GM19099 (cell line): ENCODE data around the gene IFT80.

ENCODE experiments used
- POLR2A ChIP-seq: IDR thresholded peaks from 3 replicates; pipeline ENCODE4 v1.6.1; 2011; ENCODE audit warnings: low read depth; ENCODE audit not compliant: insufficient read length; ENCODE audit errors: extremely low read depth

The IFT80 gene

DNA sequence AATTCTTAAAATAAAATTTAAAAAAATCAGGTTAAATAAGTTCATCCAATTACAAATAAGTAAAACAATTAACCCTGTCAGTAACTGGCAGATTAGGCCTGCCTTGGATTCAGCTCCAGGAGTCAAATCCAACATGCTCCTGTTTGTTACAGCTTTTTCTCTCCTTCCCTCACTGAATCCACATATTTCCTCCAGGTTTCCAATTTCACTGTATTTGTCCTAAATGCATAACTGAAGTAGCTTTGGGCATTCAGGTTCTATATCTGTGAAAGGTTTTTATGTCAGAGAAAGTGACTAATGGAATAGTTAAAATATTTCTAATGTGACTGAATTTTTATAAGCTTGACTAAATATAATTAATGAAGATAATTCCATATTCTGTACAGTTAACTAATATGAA, 79.7 kb downstream of the IFT80 start:
- TF ChIP-seq POLR2A, result no peak

DNA sequence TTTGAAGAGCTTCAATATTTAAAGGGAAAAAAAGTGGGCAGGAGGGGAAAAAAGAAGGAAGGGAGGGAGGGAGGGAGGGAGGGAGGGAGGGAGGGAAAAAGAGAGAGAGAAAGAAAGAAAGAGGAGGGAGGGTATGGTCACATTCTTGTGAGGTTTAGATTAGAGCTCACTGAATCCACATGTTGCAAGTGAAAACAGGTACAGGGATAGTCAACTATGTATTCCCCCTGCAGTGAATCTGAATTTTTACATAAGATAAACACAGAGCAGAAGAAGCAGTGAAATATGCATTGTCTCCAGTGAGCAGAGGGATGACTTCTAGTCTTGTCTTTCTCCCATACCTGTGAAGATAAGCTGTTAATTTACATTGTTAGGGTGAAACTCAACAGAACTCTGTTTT, 84.0 kb downstream of the IFT80 start:
- TF ChIP-seq POLR2A, result no peak

DNA sequence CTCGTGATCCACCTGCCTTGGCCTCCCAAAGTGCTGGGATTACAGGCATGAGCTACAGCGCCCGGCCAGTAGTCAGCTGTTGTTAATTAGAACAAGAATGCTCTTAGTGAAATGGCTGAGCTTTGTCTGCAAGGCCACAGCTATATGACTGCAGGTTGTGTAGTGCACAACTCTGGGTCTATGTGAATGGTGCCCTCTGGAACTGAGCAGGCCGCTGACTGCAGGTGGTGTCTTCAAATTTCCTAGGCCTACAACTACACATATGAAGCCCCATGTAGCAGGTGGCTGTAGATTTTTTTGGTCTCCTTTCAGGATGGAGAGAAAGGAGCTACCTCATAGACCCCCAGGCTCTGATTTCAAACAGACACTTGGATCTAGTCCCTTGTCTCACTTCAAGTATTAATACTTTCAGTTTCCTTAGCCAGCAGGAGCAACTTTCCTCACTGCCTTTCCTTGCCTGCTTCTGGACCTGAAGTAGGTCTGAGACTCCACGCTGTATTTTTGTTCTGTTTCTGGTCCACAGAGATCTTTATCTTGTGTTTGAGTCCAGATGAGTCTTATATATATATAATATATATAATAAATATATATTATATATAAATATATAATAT, 86.9 kb downstream of the IFT80 start:
- TF ChIP-seq POLR2A, result no peak

DNA sequence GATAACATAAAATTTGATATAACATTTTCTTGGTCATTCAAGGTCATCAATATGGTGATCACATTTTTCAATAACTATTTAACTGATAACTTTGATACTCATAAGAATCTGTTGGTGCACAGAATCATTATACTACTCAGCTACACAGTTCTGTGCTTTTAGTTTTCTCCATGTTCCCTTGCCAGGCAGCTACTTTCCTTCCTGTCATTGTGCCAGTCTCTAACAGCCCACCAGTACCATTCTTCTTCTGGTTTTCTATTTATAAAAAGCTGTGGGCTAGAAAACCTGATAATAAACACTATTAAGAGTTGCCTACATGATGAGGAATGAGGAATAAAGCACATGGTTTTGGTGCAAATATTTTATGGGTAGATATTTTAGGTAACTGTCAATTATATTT, 96.2 kb downstream of the IFT80 start:
- no peak for TF ChIP-seq POLR2A

DNA sequence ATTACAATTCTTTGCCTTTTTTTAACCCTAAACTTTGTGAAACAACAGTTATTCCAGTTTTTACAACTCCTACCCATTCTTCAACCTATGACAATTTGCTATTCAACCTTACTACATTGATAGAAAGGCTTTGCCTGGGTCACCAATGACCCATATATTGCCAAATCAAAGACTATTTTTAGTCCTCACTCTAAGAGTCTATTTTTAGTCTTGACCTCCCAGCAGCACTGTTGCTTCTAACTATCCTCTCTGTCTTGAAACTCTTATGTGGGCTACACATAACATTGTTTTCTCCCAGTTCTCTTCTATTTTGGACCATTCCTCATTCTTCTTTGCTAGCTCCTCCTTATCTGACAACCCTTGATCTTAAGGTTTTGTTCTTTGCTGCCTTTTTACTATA, 102.4 kb downstream of the IFT80 start:
- no peak for TF ChIP-seq POLR2A

DNA sequence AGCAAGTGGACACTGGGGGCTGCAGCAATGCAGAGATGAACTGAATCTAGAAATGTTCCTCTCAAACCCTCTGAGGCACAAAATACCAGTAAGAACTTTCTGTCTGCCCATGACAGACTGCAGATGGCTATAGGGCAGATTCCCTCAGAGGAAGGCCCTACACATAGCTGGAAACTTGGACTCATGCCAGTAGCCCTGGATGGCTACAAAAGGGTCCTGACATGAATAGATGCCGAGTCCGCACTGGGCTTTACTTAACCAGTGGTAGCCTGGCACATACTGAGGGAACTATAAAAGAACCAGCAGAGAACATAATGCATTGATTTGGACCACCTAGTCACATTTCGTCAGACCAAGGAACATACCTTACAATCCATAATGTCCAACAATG, 107.1 kb downstream of the IFT80 start:
- no peak for TF ChIP-seq POLR2A

DNA sequence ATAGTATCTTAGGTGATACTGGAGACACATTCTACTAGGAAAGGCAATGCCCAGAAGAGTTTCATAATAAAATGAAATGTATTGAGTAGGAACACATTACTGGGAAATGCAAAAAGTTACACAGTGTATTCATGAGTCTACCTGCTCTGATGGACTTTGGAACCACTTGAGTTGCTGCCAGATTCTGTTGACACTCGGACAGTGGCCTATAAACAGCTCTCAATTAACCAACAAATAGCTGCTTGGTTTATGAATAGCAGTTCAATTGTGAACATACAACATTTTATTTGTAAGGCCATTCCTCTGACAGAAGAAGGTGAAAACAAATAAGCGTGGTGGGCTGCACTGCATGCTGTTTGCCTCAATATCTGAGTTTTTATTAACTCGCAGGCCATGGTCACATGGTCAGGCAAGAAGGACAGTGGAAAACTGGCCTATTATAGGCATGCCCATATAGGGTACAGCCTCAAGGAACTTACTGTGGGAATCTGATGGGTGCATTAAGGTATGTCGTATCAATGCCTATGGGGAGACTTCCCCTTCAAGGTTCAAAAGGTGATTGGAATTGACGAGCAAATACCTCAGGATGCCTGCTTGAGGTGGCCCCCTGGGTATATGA, 107.6 kb downstream of the IFT80 start:
- TF ChIP-seq POLR2A, result no peak

DNA sequence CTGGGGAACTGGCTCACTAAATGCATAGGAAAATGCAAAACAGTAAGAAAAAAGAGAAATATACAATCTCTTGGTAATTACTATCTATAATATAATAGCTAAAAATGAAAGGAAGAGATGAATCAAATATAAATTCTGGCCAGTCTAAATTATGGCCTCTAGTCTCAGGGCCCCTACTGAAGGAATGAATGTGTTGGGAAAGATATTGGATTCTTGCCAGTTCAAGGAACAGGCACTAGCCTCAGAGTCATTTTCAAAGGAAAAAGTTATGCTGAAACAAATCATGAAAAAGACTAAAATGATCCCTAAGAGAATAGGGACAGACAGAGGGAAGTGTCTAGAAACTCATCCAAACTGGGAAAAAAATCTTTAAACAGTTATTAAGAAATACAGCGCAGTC, 111.4 kb downstream of the IFT80 start:
- no peak for TF ChIP-seq POLR2A

DNA sequence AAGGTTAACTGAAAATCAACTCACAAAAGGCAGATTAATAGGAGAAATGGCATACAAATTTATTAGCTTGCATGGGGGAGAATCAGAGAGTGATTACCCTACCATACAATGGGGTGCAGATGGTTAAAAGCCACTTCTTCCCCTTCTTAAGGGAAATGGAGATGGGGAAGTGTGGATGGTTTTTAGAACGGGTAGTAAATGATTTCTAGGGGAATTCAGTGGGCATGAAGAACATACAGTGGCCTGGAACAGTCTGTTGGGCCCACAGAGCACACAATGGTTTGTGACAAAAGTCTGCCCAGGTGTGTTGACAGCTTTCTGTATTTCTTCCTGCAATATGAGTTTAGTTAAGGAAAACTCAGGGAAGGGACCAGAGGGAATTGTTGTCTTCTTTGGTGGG, 112.8 kb downstream of the IFT80 start:
- TF ChIP-seq POLR2A, result no peak

DNA sequence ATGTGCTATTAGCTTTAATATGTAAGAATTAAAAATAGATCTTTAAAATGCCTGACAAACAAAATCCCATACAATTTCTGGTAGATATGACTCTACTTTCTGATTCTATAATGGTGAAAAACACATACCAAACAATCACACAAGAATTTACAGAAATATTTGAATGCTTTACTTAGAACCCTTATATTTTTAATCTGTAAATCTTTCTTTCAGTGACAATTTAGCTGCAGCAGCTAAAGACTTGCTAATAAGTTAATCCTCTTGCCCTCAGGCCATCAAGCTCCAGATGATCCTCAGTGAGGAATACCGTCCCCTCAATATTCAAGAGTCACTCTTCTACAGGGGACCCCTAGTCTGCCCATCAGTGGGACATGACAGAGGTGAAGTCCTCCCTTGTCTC, 118.2 kb downstream of the IFT80 start:
- no peak for TF ChIP-seq POLR2A

DNA sequence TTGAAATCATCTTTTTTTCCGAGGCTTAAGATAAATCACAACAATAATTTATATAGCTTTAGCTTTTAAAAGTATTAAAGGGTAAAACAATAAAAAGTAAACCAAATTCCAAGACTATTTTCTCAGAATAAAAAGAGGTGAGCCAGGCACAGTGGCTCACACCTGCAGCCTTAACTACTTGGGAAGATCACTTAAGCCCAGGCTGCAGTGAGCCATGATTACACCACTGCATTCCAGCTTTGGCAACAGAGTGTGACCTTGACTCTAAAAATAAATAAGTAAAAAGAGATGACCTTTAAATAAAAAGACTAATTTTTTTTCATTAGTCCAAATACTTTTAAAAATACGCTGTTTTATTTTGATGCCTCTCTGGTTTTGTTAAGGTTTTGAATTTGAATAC, 119.4 kb downstream of the IFT80 start:
- TF ChIP-seq POLR2A, result no peak

DNA sequence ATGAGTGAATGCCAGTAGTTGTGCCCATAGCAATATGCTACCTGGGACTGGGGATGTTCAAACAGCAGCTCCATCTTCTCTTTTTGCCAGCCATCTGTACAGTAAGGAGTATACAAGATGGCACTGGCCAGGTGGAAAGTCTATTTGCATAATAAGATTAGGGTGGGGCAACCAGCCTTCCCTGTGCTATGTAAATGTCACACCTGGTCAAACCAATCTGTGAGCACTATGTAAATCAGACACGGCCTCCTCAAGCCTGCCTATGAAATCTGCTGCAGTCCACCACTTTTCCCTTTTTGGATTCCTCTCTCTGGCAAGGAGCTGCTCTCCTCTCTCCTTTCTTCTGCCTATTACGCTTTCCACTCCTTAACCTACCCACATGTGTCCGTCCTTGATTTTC, 120.8 kb downstream of the IFT80 start:
- TF ChIP-seq POLR2A, result no peak

DNA sequence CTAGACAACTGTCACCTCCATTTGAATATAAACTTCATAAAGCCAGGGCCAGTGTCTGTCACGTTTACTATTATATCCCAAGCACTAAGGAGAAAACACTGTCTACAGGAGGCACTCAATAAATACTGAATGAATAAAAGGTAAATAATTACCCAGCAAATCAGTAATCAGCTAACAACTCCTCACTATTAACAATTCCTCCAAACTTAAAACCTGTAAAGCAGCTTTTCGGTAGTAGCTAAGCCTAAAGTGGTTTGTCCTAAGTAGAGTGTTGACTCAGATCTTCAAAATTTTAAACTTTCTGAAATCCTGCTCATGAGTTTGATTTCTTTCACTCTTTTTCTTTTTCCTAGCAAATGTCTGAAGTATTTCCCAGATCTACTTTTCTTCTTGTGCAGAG, 133.9 kb downstream of the IFT80 start:
- no peak for TF ChIP-seq POLR2A

DNA sequence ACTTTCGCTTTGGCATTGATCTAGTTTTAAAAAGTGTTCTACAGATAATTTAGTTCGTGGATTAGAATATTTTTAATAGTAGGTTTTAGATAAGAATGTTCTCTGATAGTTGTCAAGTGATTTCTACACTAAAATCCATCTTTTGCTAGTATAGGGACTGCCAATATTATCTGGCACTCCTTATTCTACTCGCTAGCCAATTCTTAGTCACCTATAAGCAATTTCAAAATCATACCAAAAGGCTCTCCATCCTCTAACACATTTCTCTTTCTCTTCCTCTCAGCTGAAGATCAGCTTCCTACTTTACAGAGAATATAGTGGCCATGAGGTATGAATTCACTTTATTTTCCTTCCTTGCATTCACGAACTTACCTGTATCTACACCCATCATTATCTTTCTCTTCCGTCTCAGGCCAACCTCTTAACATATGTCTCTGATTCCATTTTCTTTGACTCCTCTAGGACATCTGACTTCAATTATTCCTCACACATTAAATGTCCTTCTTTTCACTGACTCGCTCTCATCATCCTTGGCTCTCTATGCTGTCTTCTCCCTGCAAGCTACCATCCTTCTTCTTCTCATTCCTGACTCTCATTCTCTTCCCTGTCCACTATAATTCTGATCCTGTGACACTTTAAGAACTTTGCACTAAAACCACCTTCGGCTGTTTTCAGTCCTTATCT, 138.3 kb downstream of the IFT80 start:
- TF ChIP-seq POLR2A, result no peak

DNA sequence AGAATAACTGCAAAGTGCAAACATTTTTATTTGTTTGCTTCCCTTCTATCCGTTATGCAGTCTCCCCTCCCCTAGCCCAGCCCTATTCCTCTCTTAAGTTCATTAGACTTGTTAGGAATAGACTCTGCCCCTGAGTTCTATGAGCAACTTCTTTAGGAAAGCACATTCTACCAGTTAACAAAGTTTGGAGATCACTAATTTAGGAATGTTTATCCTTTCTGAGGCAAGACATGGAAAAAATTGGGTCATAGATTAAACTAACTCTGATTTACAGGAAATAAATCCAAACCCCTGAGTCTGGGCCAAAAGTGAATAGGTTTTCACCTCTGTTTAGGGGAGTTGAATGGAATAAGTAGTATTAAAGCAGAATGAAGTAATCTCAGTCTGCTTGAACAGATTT, 139.4 kb downstream of the IFT80 start:
- no peak for TF ChIP-seq POLR2A

DNA sequence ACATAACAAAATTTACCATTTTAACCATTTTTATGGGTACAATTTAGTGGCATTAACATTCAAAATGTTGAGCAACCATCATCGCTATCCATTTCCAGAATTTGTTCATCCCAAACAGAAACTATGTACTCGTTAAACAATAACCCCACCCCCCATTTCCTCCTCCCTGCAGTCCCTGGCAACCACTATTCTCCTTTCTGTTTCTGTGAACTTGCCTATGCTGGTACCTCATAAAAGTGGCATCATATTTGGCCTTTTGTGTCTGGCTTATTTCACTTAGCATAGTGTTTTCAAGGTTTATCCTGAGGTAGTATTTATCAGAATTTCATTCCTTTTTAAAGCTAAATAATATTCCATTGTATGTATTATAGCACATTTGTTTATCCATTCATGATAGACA, 141.4 kb downstream of the IFT80 start:
- TF ChIP-seq POLR2A, result no peak
